Measurements from ENCODE around the gene SLC8A1.

Gene SLC8A1

GRCh38 chr2:40159333-40159732 lies 292.6 kb downstream of the SLC8A1 start:
- no peaks in the 10 kb centered on the region for H3K9me3 ChIP-seq
- H3K4me1 ChIP-seq, result no peaks in the 10 kb centered on the region
- intact Hi-C loops (cut with DNase I; ENCODE audit: low total_unique reads), result no loop called here
- no peaks in the 10 kb centered on the region for H3K27me3 ChIP-seq
- TF ChIP-seq CTCF (IDR thresholded peaks at IDR 0.05), result no peak
- DNase-seq, result no peak
- H3K4me3 ChIP-seq, result no peak overlapping the region
- H3K27ac ChIP-seq, result no peak overlapping the region
- H3K36me3 ChIP-seq, result peaks cover 21 to 52% (median 36%) of the 10 kb centered on the region in 3 donors

- Histone ChIP-seq H3K9me3 (no peaks in the 10 kb centered on the region), H3K27me3 (no peaks in the 10 kb centered on the region), H3K4me3 (no peak overlapping the region), H3K27ac (no peak overlapping the region), H3K36me3 (peaks cover 21 to 52% (median 36%) of the 10 kb centered on the region in 3 donors), H3K4me1 (no peaks in the 10 kb centered on the region)
- no peak for DNase-seq
- intact Hi-C loops (cut with DNase I; ENCODE audit: low total_unique reads), result no loop called here
- TF ChIP-seq CTCF (IDR thresholded peaks at IDR 0.05), result no peak
Observed at GRCh38 chr2:40158781-40159180, 293.1 kb downstream of the SLC8A1 start.

DNA sequence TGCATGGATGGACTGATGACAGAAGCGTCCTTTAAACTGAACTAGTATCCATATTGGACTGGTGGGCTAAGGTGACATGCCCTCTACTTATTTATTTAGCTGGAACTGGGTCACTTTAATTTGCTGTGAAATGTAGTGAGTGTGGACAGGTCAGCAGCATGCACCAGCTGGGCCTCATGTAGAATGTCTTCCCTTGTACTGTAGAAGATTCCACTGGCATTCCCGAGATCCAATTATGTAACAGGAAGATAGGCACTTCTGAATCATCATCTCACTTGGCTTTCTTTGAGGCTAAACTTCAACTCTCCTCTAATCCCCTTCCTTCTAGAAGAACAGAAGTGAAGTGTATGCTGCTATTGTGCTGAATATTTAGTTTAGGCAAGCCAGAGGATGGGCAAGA lies 296.2 kb downstream of the SLC8A1 start:
- no peak for DNase-seq
- Histone ChIP-seq H3K4me1 (no peaks in the 10 kb centered on the region), H3K27ac (no peak overlapping the region), H3K4me3 (no peak overlapping the region), H3K27me3 (no peaks in the 10 kb centered on the region), H3K36me3 (peaks cover 10 to 26% (median 26%) of the 10 kb centered on the region in 3 donors), H3K9me3 (no peaks in the 10 kb centered on the region)
- no peak for TF ChIP-seq CTCF (IDR thresholded peaks at IDR 0.05)
- intact Hi-C loops (cut with DNase I; ENCODE audit: low total_unique reads), result no loop called here

- H3K4me1 ChIP-seq, result no peaks in the 10 kb centered on the region
- peaks cover 0 to 4% (median 0%) of the 10 kb centered on the region in 3 donors for H3K36me3 ChIP-seq
- intact Hi-C loops (cut with DNase I; ENCODE audit: low total_unique reads), result no loop called here
- no peak overlapping the region for H3K27ac ChIP-seq
- no peak overlapping the region for H3K4me3 ChIP-seq
- H3K27me3 ChIP-seq, result no peaks in the 10 kb centered on the region
- TF ChIP-seq CTCF (IDR thresholded peaks at IDR 0.05), result no peak
- DNase-seq, result no peak
- no peaks in the 10 kb centered on the region for H3K9me3 ChIP-seq
Observed at GRCh38 chr2:40150266-40150665, 301.6 kb downstream of the SLC8A1 start.

- H3K27ac ChIP-seq, result no peak overlapping the region
- H3K9me3 ChIP-seq, result no peaks in the 10 kb centered on the region
- intact Hi-C loops (cut with DNase I; ENCODE audit: low total_unique reads), result no loop called here
- H3K27me3 ChIP-seq, result no peaks in the 10 kb centered on the region
- no peak for DNase-seq
- H3K36me3 ChIP-seq, result peaks cover 0 to 4% (median 0%) of the 10 kb centered on the region in 3 donors
- TF ChIP-seq CTCF (IDR thresholded peaks at IDR 0.05), result no peak
- no peaks in the 10 kb centered on the region for H3K4me1 ChIP-seq
- H3K4me3 ChIP-seq, result no peak overlapping the region
Observed at GRCh38 chr2:40148334-40148733, 303.6 kb downstream of the SLC8A1 start.

GRCh38 chr2:40147360-40147759 lies 304.5 kb downstream of the SLC8A1 start:
- Histone ChIP-seq H3K27ac (no peak overlapping the region), H3K4me3 (no peak overlapping the region), H3K9me3 (no peaks in the 10 kb centered on the region), H3K36me3 (peaks cover 0 to 4% (median 0%) of the 10 kb centered on the region in 3 donors), H3K4me1 (no peaks in the 10 kb centered on the region), H3K27me3 (no peaks in the 10 kb centered on the region)
- no peak for DNase-seq
- TF ChIP-seq CTCF (IDR thresholded peaks at IDR 0.05), result no peak
- intact Hi-C loops (cut with DNase I; ENCODE audit: low total_unique reads), result no loop called here
